GM12873 (cell line): Measurements from ENCODE around the gene VPS37C.

Experiments
- CTCF ChIP-seq: IDR thresholded peaks from 2 replicates; pipeline ENCODE4 v1.5.1; 2012; ENCODE audit warnings: low read depth, mild to moderate bottlenecking, moderate library complexity, low read length, control low read depth; ENCODE audit not compliant: insufficient read depth; ENCODE audit errors: missing control alignments

The VPS37C gene

GRCh38 chr11:61114913-61115312 is 46.3 kb downstream of the VPS37C start:
- TF ChIP-seq CTCF: no peak

GRCh38 chr11:61113201-61113600 is 48.0 kb downstream of the VPS37C start:
- no peak for TF ChIP-seq CTCF

- no peak for TF ChIP-seq CTCF
Observed at GRCh38 chr11:61112575-61112974, 48.7 kb downstream of the VPS37C start.

GRCh38 chr11:61111786-61112517 is 49.3 kb downstream of the VPS37C start:
- TF ChIP-seq CTCF: no peak

GRCh38 chr11:61111050-61111435 is 50.2 kb downstream of the VPS37C start:
- no peak for TF ChIP-seq CTCF

- TF ChIP-seq CTCF: no peak
Observed at GRCh38 chr11:61110255-61111049, 50.8 kb downstream of the VPS37C start.

- TF ChIP-seq CTCF: no peak
Observed at GRCh38 chr11:61109671-61110070, 51.6 kb downstream of the VPS37C start.
